Measurements from ENCODE around the gene CBX5. TPM values are rescaled to one million over a fixed set of nuclear protein-coding genes. Genes with fewer than 3 reads are reported as not detected.

Gene CBX5
- total and polyA plus RNA-seq, 9 of the 15 experiments (the other 6 are each of a cell fraction or from before 2014, with no cell fraction given), result 32.6 to 102 (median 59.2) TPM

DNA sequence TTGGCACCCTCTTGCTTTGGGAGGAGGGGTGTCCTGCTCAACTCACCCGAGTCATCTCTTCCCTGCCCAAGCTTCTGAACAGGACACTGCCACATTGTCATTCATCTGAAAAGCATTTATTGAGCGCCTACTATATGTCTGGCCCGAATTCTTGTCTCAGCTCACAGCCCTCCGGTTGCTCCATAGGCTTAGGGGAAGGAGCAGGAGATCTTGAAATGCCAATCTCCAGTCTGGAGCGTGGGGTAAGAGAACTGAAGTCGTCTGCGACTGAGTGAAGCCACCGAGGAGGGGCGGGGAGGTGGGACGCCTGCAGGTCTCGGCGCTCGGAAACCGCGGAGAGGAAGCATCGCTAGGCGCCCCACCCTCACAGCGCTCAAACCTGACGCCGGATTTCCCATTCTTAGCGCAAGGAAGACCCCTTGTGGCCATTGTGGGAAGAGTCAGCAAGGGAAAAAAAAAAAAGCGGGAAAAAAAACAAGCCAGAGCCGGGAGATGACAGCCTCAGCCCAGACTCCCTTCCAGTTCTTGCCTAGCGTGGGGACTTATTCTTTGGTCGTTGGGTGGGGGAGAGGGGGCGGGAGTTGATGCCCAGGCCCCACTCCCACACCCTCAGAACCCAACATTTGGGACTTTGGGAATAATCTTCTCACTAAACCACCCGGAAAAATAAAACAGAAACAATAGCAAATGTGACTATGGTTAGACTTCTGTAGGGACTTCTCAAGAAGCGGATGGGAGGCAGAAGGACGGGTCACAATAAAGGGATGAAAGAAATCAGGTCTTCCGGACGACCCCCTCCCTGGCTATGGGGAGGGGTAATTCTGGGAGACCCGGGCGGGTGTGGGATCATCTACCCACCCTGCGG lies 62.9 kb downstream of the CBX5 start (continued):
- TF ChIP-seq, protein P1, sequence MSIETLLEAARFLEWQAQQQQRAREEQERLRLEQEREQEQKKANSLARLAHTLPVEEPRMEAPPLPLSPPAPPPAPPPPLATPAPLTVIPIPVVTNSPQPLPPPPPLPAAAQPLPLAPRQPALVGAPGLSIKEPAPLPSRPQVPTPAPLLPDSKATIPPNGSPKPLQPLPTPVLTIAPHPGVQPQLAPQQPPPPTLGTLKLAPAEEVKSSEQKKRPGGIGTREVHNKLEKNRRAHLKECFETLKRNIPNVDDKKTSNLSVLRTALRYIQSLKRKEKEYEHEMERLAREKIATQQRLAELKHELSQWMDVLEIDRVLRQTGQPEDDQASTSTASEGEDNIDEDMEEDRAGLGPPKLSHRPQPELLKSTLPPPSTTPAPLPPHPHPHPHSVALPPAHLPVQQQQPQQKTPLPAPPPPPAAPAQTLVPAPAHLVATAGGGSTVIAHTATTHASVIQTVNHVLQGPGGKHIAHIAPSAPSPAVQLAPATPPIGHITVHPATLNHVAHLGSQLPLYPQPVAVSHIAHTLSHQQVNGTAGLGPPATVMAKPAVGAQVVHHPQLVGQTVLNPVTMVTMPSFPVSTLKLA (conservative IDR thresholded peaks at IDR 0.05), result 0 out of 4 replicates have a peak, but pooled peaks of 1 of the 2 experiments have one; percentile 12
- TF ChIP-seq NFATC3 (IDR thresholded peaks at IDR 0.05) (no peak), RAD51 (IDR thresholded peaks at IDR 0.05; ENCODE audit: borderline replicate concordance, low read depth) (peak; percentile 8; the same call in 1 of the 2 replicates), MGA (IDR thresholded peaks at IDR 0.05) (peak; percentile 64), KDM1A (IDR thresholded peaks at IDR 0.05) (0 out of 4 replicates have a peak, but pooled peaks of 1 of the 2 experiments have one; percentile 2), BRD9 (IDR thresholded peaks at IDR 0.05; ENCODE audit: low read depth, partially characterized antibody) (peak; percentile 30), ZKSCAN8 (CRISPR knock-in tag; IDR thresholded peaks at IDR 0.05) (peak; percentile 99), SMAD4 (CRISPR knock-in tag; conservative IDR thresholded peaks at IDR 0.05) (0 out of 2 replicates have a peak, but pooled peaks have one; percentile 34)
- TF ChIP-seq, protein P2, sequence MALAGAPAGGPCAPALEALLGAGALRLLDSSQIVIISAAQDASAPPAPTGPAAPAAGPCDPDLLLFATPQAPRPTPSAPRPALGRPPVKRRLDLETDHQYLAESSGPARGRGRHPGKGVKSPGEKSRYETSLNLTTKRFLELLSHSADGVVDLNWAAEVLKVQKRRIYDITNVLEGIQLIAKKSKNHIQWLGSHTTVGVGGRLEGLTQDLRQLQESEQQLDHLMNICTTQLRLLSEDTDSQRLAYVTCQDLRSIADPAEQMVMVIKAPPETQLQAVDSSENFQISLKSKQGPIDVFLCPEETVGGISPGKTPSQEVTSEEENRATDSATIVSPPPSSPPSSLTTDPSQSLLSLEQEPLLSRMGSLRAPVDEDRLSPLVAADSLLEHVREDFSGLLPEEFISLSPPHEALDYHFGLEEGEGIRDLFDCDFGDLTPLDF (CRISPR knock-in tag; IDR thresholded peaks at IDR 0.05), result peak; percentile 87
- TF ChIP-seq, protein P3, sequence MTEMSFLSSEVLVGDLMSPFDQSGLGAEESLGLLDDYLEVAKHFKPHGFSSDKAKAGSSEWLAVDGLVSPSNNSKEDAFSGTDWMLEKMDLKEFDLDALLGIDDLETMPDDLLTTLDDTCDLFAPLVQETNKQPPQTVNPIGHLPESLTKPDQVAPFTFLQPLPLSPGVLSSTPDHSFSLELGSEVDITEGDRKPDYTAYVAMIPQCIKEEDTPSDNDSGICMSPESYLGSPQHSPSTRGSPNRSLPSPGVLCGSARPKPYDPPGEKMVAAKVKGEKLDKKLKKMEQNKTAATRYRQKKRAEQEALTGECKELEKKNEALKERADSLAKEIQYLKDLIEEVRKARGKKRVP (CRISPR knock-in tag; IDR thresholded peaks at IDR 0.05), result no peak
